ENCODE data around the gene TIGD2.

GRCh38 chr4:89110986-89111832 lies at the start of gene TIGD2:
- TF ChIP-seq POLR2A (IDR thresholded peaks at IDR 0.05; ENCODE audit: low read depth, low read length) (peak; percentile 91), TAF1 (IDR thresholded peaks at IDR 0.05; ENCODE audit: borderline replicate concordance, low read depth, low read length) (peak; percentile 64)

All from GM12892 (cell line).